Measurements from ENCODE around the gene GDPD2.
A peak's percentile ranks its signal among the peaks of the same experiment; 100 is the strongest.

The GDPD2 gene

DNA sequence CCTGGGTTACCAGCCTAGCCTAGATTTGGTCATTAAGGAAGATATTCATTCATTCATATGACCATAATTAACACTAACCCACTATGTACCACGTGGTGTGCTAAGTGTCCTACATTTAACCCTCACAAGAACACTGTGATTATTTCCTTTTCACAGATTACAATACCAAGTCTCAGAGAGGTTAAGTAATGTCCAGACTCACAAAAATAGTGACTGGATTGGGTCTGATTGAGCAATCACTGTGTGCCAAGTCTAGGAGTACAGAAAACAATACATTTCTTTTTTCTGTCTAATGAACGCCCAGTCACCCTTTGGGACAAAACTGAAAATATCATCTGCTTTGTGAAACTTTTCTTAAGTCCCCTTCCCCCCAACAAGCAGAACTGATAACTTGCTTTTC is 13.9 kb downstream of the GDPD2 start:
- DNase-seq (ENCODE audit: low spot score) (no peak), FAIRE-seq (no peak)

DNA sequence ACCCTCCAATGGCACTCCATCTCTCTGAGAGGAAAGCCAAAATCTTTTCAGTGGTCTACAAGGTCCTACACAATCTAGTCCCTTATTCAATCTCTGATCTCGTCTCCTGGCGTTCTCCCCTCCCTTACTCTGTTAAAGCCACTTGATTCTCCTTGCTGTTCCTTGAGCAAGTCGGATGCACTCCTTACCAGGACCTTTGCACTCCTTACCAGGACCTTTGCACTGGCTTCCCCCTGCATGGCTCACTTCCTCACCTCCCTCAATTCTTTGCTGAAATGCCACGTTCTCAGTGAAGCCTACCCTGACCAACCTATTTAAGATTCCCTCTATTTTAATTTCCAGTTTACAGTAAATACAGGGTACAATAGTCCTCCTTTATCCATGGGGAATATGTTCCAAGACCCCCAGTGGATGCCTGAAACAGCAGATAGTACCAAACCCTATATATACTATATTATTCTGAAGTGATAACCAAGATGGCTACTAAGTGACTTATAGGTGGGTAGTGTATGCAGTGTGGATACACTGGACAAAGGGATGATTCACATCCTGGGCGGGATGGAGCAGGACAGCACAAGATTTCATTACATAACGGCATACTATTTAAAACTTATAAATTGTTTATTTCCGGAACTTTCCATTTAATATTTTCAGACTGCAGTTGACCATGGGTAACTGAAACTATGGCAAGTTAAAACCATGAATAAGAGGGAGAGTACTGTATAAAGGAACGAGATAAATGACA is 15.0 kb downstream of the GDPD2 start:
- no peak for FAIRE-seq
- no peak for DNase-seq (ENCODE audit: low spot score)

DNA sequence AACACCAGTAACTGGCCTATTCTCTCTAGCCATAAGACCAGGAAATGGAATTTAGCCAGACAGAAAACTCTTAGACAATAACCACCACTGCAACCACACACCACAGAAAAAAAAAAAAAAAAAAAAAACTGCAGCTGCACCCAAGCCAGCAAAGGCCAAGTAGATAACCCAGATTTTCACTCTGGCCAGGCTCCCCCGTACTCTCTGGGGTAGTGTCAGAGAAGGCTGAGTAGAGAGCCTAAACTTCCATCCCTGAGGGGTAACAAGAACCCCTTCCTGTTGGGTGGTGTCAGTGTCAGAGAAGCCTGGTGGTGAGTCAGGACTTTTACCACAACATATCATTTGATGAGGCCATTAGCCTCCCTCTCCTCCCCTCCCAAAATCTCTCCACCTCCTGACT is 15.9 kb downstream of the GDPD2 start:
- no peak for FAIRE-seq
- DNase-seq (ENCODE audit: low spot score): no peak

DNA sequence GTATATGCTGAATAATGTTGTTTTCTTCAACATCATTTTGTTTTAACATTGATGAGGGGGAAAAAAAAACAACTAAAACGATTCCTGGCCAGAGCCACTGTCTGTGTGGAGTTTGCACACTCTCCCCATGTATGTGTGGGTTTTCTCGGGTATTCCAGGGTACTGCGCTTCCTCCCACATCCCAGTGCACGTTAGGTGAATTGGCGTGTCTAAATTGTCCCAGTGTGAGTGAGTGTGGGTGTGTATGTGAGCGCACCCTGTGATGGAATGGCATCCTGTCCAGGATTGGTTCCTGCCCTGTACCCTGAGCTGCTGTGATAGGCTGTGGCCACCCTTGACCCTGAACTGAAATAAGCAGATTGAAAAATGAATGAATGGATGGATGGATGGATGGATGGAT is 19.1 kb downstream of the GDPD2 start:
- DNase-seq (ENCODE audit: low spot score) (no peak), FAIRE-seq (no peak)

DNA sequence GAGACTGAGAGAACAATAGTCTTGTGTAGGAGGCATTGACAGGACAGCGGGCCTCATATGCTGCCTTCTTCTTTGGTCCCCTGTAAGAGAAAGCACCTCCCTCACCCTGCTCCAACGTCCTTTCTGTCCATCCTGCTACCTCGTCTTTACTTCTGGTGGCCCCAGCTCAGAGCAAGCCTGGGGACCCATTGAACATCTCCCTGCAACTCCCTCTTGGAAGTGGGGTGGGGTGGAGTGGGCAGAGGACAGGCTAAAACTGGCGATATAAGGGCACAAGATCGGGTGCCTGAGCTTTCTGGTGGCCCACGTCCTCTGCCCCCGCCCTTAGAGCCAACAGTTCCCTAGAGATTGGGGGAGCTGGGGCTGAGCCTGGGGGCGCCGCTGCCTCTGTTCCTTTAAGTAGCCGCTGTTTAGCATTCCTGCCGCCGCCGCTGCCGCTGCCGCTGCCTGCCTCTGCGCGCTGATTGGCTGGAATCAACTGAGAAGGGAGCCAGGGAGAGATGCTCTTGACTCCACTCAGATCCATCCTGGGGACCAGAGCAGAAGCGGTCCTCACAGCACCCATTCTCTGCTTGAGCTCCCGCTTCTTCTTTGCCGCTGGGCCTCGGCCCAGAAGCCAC is 21.3 kb downstream of the GDPD2 start, which contains the start of gene DLG3:
DLG3 (plus strand) TSS at position 510 of the 620 bp plus-strand sequence. CDS start 367 bp downstream, outside the sequence.
- FAIRE-seq: no peak
- no peak for DNase-seq (ENCODE audit: low spot score)

DNA sequence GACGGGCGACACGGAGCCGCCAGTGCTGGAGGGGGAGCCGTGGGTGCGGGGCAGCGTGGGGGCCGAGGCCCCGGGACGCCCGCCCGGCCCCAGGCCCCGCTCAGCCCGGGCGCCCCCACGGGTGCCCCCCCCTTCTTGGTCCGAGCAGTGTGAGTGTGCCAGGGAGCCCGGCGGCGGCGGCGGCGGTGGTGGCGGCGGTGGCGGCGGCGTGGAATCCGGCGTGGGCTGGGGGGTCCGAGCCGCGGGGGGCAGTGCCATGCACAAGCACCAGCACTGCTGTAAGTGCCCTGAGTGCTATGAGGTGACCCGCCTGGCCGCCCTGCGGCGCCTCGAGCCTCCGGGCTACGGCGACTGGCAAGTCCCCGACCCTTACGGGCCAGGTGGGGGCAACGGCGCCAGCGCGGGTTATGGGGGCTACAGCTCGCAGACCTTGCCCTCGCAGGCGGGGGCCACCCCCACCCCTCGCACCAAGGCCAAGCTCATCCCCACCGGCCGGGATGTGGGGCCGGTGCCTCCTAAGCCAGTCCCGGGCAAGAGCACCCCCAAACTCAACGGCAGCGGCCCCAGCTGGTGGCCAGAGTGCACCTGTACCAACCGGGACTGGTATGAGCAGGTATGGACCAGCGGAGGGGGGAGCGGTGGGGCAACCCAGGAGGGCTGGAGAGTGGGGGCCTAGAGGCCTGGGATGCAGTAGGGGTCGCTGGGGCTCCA is 22.0 kb downstream of the GDPD2 start:
- DNase-seq (ENCODE audit: low spot score) (no peak), FAIRE-seq (no peak)

DNA sequence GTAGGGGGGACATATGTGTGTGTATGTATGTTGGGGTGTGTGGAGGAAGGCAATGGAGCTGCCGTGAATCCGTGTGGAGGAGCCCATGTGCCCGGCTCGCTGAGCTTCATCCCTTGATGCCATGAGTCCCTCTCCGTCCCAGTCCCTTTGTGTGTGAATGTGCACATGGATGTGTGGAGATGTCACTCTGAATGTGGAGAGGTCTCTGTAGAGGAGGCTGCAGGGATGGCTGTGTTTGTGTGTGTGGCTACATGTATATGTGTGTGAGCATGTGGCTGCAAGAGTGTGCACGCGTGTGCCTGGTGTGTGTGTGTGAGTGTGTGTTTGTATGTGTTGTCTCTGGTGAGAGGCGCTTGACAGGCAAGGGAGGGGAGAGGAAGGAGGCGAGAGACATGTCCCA is 22.8 kb downstream of the GDPD2 start:
- DNase-seq (ENCODE audit: low spot score) (no peak), FAIRE-seq (no peak)

DNA sequence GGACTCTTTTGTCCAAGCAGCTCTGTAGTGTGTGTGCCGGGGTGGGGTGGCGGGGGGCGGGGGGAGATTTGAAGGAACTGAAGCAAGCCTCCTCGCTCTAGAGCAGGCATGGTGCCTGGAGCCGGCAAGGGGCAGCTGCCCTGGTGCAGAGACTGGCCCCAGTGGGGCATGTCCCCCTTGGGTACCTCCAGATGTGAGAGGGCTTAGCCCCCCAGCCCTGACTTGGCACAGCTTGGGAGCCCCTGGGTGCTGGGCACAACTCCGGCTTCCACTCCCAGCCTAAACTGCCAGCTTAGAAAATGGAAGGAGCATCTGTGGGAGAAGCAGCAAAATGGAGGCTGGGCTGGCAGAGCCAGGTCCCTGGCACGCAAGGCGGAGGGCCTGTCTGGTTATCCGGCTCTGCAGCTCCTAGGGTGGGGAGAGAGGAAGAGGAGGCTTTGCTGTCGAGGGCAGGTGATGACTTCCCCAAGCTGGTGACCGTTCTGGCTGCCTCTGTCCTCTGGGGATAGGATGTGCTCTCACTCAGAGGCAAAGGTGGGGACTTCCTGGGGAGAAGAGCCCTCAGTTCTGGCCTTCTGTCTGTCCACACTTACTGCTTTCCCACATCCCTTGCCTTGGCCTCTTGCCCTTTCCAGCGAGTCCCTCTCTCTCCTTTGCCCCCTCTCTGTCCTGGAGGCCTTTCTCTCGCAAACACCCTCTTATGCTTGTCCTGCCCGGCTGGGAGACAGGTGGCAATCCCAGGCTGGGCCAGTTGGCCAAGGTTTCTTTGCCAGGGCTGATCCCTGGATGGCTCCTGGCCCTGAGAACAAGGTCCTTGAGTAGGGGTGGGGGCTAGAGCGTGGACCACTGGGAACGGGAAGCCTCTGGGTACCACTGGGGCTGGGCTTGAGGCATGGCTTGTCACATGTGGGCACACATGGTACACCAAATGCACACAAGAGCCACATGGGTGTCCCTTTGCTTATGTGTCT is 23.6 kb downstream of the GDPD2 start:
- no peak for DNase-seq (ENCODE audit: low spot score)
- no peak for FAIRE-seq

DNA sequence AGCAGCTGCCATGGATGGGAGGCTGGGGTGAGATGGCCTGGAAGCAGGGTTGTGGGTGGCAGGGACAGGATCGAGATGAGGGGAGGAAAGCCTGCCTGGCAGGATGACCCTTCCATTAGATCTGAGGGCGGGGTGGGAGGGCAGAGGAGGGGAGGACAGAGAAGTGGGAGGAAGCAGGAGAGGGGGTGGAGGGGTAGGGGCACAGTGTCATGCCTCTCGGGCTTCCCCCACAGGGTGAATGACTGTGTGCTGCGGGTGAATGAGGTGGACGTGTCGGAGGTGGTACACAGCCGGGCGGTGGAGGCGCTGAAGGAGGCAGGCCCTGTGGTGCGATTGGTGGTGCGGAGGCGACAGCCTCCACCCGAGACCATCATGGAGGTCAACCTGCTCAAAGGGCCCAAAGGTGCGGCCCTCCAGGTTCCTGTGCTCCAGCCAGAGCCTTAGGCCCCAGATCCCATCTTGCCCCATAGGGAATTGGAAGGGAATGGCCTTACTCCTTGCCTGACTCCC is 26.4 kb downstream of the GDPD2 start:
- FAIRE-seq (no peak), DNase-seq (ENCODE audit: low spot score) (no peak)

DNA sequence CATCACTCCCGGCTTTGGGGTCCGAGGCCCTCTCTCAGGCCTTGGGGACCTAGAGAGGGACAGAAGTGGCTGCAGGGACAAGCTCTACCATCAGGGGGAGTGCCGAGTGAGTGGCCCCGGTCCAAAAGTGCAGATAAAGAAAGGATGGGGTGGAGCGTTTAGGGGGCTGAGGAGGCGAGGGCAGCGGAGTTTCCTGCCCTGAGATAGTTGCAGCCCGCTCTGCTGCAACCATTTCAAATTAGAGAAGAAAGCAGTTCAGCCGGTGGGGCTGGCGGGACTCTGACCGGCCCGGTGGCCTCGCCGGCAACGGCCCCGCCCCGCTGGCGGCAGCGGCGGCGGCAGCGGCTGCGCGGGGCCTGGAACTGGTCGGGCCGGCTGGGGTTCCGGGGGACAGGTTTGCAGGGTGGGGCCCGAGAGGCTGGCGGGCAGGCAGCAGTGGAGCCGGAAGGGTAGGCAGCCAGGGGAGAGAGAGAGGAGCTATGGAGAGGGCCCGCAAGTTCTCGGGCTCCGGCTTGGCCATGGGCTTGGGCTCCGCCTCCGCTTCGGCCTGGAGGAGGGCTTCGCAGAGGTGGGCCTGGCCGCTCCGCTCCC is 29.1 kb downstream of the GDPD2 start:
- DNase-seq (ENCODE audit: low spot score): peak; percentile 19
- FAIRE-seq: no peak

DNA sequence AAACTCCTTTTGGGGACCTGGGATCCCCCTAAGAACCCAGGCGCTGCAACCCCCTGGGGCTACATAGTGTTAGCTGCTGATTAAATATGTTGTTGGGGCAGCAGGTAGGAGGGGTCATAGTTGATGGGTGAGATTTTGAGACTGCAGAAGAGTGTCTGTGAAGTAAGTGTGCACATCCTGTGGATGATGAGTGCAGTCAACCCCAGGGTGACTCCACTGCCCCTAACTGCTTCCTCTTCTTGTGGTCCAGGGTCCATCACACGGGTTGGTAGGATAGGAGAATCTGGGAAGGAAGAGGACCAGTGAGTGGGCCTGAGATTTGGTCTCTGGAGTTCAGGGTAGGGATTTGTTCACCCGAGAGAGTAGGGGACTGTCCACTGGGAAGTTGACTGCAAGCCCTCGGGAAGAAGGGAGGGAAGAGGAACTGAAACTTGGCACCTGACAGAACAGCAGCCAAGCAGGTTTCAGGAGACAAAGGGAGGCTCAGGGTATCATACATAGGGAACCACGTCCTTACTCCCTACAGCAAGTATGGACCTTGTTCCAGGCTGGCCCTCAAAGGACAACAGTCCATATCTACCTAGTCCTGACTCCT is 30.0 kb downstream of the GDPD2 start:
- DNase-seq (ENCODE audit: low spot score) (no peak), FAIRE-seq (no peak)

DNA sequence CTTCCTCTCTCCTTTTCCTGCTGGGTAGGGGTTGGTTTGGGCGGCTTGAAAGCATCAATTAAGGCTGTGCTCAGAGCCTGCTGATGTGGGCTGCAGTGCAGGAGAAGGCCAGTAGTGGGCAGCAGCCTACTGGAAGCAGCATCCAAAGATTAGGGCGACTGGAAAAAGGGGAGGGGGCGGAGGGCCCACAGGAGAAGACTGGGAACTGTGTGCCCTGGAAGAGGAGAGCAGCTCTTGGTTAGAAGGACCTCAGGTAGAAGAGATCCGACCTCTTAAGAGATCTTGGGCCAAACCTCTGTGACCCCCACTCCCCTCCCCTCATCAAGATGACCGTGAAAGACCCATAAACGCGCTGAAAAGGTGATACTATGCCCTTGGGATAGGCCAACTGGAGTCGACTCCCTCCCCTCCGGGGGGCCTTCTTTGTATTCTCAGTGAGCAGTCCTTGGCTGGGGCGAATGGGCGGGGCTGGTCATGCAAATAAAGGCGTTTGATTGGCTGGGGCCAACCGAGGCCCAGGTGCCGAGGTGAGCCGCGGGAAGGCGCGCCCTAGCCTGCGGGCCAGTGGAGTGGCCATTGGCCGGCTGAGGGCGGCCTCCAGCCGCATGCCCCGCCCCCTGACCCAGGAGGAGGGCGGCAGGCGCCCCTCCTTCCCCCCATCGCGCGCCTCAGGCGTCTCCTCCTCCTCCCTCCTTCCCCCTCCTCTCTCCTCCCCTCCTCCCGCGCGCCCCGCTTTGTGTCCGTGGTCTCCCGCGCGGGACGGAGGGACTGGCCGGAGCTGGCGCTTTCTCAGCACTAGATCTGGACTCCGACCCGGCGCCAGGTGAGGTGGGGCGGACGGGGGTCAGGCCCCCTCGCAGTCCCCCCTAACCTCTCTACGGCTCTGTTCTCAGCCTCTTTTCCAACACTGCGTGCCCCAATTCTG is 31.6 kb downstream of the GDPD2 start:
- no peak for FAIRE-seq
- DNase-seq (ENCODE audit: low spot score): no peak

DNA sequence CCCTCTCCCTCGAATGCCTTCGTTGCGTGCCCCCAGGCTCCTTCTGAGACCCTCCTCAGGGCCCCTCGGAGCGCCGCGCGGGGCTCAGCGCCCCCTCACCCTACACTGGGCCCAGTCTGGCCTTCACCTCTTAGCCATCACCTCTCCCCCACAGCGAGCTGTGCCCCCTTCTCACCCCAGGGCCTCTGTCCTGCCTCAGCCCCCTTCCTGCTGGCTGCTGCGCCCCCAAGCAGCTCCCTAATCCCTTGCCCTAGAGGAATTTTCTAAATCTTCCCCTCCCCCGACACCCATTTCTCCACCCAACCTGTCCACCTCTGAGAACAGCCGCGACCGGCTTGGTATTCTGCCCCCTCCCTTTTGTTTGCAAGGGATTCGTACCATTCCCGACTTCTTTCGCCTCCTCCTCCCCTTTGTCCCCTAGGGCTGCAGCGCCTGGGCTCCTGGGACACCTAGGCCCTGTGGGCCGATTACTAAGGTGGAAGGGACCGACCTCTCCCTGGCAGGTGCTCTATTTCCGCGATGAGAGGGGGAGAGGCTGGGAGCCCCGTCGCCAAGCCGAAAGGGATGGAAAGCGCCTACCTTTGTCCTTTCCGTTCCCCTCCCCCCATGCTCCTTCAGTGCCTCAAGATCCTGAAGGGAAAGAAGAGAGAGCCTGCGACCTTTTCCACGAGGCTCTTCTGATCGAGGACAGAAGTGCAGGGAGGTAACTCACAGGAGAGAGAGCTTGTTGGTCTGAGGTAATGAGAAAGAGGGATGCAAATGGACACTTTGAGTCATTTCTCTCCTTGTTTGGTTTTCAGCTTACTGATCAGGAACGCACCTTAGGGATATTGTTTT is 32.5 kb downstream of the GDPD2 start:
- no peak for DNase-seq (ENCODE audit: low spot score)
- FAIRE-seq: no peak

DNA sequence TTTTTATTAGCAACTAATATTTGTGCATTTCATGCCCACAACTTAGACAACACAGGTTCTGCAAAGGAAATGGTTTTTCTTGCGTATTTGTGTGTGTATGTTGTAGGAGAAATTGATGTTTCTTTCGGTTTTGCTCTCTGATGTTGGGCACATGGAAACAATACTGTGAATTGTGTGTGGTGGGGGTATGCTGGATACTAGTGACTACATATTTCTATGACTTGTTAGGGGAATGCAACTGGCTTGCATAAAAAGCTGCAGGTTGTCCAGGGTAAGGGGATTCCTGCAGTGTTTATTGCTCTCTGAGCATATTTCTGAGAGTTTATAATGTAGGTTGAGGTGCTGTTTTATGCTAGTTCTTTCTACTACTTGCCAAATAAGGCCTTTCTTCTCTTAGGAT is 33.1 kb downstream of the GDPD2 start:
- no peak for FAIRE-seq
- no peak for DNase-seq (ENCODE audit: low spot score)

DNA sequence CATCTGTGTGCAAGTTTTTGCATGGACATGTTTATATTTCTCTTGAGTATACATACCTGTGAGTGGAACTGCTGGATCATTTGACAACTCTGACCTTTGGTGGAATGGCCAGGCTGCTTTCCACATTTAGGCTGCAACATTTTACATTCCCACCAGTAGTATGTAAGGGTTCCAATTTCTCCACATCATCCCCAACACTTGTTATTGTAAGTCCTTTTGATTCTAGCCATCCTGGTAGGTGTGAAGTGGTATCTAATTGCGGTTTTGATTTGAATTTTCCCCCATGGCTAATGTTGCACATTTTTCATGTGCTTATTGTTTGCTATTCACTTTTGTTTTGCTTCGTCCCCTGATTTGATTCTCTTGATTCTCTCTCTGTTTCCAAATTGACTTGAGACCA is 37.9 kb downstream of the GDPD2 start:
- DNase-seq (ENCODE audit: low spot score): no peak
- FAIRE-seq: no peak

DNA sequence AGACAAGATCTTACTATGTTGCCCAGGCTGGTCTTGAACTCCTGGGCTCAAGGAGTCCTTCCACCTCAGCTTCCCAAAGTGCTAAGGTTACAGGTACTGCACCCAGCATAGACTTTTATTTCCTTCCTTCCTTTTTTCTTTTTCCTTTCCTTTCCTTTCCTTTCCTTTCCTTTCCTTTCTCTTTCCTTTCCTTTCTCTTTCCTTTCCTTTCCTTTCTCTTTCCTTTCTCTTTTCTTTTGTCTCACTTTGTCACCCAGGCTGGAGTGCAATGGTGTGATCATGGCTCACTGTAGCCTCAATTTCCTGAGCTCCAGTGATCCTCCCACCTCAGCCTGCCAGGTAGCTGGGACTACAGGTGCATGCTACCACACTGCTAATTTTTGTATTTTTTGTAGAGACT is 40.9 kb downstream of the GDPD2 start:
- no peak for DNase-seq (ENCODE audit: low spot score)
- no peak for FAIRE-seq

DNA sequence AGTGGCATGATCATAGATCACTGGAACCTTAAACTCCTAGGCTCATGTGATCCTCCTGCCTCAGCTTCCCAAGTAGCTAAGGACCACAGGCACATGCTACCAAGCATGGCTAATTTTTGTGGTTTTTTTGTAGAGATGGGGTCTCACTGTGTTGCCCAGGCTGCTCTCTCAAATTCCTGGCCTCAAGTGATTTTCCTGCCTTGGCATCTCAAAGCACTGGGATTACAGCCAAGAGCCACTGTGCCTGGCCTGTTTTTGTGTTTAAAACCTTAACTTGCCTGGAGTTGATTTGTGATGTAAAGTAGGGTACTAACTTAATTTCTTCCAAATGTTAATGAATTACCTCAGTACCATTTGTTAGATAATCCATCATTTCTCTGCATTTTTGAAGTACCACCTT is 43.9 kb downstream of the GDPD2 start:
- DNase-seq (ENCODE audit: low spot score): no peak
- FAIRE-seq: no peak

DNA sequence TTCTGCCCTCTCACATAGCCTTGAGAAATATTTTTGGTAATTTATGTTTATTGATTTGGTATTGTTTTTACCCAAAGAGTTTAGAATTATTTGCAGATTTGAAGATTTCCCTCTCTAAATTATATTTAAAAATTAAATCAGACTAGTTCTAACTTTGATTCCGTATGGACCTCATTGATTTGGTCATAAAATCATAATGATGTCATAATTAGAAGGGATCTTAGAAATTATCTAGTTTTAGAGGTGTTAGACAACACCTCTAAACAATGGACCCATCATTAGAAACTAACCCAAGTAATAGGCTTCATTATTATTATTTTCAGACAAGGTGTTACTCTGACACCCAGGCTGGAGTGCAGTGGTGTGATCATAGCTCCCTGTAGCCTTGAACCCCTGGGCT is 45.6 kb downstream of the GDPD2 start:
- FAIRE-seq: no peak
- DNase-seq (ENCODE audit: low spot score): no peak
